ENCODE results near the gene VIPR2.
"Not testable (repeated sequence)": the region's sequence is repeated elsewhere in the genome, so short reads cannot be mapped to it uniquely, and the experiment has no call there.

DNA sequence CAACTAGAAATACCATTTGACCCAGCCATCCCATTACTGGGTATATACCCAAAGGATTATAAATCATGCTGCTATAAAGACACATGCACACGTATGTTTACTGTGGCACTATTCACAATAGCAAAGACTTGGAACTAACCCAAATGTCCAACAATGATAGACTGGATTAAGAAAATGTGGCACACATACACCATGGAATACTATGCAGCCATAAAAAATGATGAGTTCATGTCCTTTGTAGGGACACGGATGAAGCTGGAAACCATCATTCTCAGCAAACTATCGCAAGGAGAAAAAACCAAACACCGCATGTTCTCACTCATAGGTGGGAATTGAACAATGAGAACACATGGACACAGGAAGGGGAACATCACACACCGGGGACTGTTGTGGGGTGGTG is 62.6 kb downstream of the VIPR2 start:
- TF ChIP-seq, protein P1, sequence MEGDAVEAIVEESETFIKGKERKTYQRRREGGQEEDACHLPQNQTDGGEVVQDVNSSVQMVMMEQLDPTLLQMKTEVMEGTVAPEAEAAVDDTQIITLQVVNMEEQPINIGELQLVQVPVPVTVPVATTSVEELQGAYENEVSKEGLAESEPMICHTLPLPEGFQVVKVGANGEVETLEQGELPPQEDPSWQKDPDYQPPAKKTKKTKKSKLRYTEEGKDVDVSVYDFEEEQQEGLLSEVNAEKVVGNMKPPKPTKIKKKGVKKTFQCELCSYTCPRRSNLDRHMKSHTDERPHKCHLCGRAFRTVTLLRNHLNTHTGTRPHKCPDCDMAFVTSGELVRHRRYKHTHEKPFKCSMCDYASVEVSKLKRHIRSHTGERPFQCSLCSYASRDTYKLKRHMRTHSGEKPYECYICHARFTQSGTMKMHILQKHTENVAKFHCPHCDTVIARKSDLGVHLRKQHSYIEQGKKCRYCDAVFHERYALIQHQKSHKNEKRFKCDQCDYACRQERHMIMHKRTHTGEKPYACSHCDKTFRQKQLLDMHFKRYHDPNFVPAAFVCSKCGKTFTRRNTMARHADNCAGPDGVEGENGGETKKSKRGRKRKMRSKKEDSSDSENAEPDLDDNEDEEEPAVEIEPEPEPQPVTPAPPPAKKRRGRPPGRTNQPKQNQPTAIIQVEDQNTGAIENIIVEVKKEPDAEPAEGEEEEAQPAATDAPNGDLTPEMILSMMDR (IDR thresholded peaks at IDR 0.05; ENCODE audit: low read length): not testable (repeated sequence)
- not testable (repeated sequence) for TF ChIP-seq EZH2phosphoT487 (IDR thresholded peaks at IDR 0.05; ENCODE audit: low read length)

Data from MM.1S (cell line).